H1 (cell line): Measurements from ENCODE around the gene HOXB9.

Source experiments
- CHD1 ChIP-seq: IDR thresholded peaks from 2 replicates; pipeline ENCODE4 v1.6.1; 2012; ENCODE audit warnings: low read depth, low read length, improper control_type of control experiment
- EGR1 ChIP-seq: IDR thresholded peaks from 2 replicates; pipeline ENCODE4 v1.6.1; 2011; ENCODE audit warnings: low read depth, low read length, borderline replicate concordance
- GABPA ChIP-seq: IDR thresholded peaks from 2 replicates; pipeline ENCODE4 v1.6.1; 2011; ENCODE audit warnings: mild to moderate bottlenecking, low read length, moderate library complexity, borderline replicate concordance; ENCODE audit not compliant: insufficient read depth
- GTF2F1 ChIP-seq: IDR thresholded peaks from 2 replicates; pipeline ENCODE4 v1.6.1; 2012; ENCODE audit warnings: low read depth, low read length, improper control_type of control experiment, borderline replicate concordance
- POLR2A ChIP-seq, 2 experiments: IDR thresholded peaks; 1 replicate in 1 of 2; 2 replicates in 1 of 2; pipeline ENCODE4 v1.6.1; 2011; ENCODE audit warnings: low read depth in 2 of 2, low read length in 2 of 2, mild to moderate bottlenecking in 2 of 2; ENCODE audit errors: control extremely low read depth in 1 of 2
- POLR2AphosphoS5 ChIP-seq: IDR thresholded peaks from 2 replicates; pipeline ENCODE4 v1.6.1; 2011; ENCODE audit warnings: low read depth, low read length
- RFX5 ChIP-seq: IDR thresholded peaks from 2 replicates; pipeline ENCODE4 v1.6.1; 2011; ENCODE audit warnings: low read depth, low read length, improper control_type of control experiment, borderline replicate concordance
- RNF2 ChIP-seq: fragments of 200-900, 300-1000 bp; sonication (generic); IDR thresholded peaks from 2 replicates; pipeline ENCODE4 v1.7.1; 2016; ENCODE audit warnings: borderline replicate concordance, low read depth, mild to moderate bottlenecking, antibody characterized with exemption, low read length; ENCODE audit not compliant: poor library complexity, severe bottlenecking; ENCODE audit errors: missing control alignments
- RXRA ChIP-seq: IDR thresholded peaks from 2 replicates; pipeline ENCODE4 v1.6.1; 2011; ENCODE audit warnings: low read depth, mild to moderate bottlenecking, low read length, moderate library complexity; ENCODE audit not compliant: insufficient read depth
- SIN3A ChIP-seq, 2 experiments: IDR thresholded peaks in 1 of 2; conservative IDR thresholded peaks in 1 of 2; 2 replicates each; pipeline ENCODE4 v1.6.1; 2011 to 2012; ENCODE audit warnings: low read length in 2 of 2, improper control_type of control experiment in 1 of 2, low read depth in 1 of 2, mild to moderate bottlenecking in 1 of 2
- SP2 ChIP-seq: IDR thresholded peaks from 2 replicates; pipeline ENCODE4 v1.6.1; 2012; ENCODE audit warnings: mild to moderate bottlenecking, low read length, inconsistent platforms
- TF ChIP-seq, protein P1 (sequence below), 3 experiments: IDR thresholded peaks; 1 replicate in 2 of 3; 2 replicates in 1 of 3; pipeline versions ENCODE4 v1.5.1 to v1.6.1; 2011; ENCODE audit warnings: low read length in 3 of 3, mild to moderate bottlenecking in 3 of 3, inconsistent platforms in 2 of 3, low read depth in 1 of 3, moderate library complexity in 1 of 3; ENCODE audit not compliant: insufficient read depth in 1 of 3; ENCODE audit errors: control extremely low read depth in 1 of 3
- TF ChIP-seq, protein P2 (sequence below): IDR thresholded peaks from 2 replicates; pipeline ENCODE4 v1.6.1; 2012; ENCODE audit warnings: low read length, inconsistent platforms
- TF ChIP-seq, protein P3 (sequence below): IDR thresholded peaks from 2 replicates; pipeline ENCODE4 v1.6.1; 2012; ENCODE audit warnings: inconsistent platforms

DNA sequence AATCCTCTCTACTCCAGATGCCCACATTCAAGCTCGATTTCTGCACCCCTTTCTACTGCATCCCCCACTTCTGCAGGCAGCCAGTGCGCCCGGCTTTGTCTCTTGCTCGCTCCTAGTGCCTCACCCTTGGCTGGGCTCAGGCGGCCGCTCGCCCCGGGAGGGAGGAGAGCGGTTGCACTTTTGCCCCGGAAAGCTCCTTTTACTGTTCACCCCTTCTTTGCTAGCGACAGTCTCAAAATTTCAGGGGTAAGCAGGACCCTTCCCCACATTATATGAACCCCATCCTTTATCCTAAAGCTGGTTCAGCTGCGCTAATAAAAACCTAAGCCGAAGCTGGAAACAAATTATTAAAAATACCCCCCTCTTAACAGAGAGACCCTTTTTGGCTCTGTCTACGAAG, 33.6 kb downstream of the HOXB9 start:
- TF ChIP-seq POLR2A (IDR thresholded peaks at IDR 0.05; ENCODE audit: control extremely low read depth in 1 of 2, low read depth in 2 of 2, low read length in 2 of 2) (no peak), RXRA (no peak), SP2 (no peak), CHD1 (no peak), RNF2 (peak; percentile 53), GTF2F1 (no peak), SIN3A (conservative IDR thresholded peaks at IDR 0.05 in 1 of 2, IDR thresholded peaks at IDR 0.05 in 1 of 2; ENCODE audit: low read depth in 1 of 2, low read length in 2 of 2) (no peak), POLR2AphosphoS5 (no peak), RFX5 (no peak), GABPA (no peak), EGR1 (no peak)
- TF ChIP-seq, protein P1, sequence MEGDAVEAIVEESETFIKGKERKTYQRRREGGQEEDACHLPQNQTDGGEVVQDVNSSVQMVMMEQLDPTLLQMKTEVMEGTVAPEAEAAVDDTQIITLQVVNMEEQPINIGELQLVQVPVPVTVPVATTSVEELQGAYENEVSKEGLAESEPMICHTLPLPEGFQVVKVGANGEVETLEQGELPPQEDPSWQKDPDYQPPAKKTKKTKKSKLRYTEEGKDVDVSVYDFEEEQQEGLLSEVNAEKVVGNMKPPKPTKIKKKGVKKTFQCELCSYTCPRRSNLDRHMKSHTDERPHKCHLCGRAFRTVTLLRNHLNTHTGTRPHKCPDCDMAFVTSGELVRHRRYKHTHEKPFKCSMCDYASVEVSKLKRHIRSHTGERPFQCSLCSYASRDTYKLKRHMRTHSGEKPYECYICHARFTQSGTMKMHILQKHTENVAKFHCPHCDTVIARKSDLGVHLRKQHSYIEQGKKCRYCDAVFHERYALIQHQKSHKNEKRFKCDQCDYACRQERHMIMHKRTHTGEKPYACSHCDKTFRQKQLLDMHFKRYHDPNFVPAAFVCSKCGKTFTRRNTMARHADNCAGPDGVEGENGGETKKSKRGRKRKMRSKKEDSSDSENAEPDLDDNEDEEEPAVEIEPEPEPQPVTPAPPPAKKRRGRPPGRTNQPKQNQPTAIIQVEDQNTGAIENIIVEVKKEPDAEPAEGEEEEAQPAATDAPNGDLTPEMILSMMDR (IDR thresholded peaks at IDR 0.05; ENCODE audit: control extremely low read depth in 1 of 3, insufficient read depth in 1 of 3, low read depth in 1 of 3, low read length in 3 of 3), result no peak
- TF ChIP-seq, protein P2, sequence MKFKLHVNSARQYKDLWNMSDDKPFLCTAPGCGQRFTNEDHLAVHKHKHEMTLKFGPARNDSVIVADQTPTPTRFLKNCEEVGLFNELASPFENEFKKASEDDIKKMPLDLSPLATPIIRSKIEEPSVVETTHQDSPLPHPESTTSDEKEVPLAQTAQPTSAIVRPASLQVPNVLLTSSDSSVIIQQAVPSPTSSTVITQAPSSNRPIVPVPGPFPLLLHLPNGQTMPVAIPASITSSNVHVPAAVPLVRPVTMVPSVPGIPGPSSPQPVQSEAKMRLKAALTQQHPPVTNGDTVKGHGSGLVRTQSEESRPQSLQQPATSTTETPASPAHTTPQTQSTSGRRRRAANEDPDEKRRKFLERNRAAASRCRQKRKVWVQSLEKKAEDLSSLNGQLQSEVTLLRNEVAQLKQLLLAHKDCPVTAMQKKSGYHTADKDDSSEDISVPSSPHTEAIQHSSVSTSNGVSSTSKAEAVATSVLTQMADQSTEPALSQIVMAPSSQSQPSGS, result no peak
- TF ChIP-seq, protein P3, sequence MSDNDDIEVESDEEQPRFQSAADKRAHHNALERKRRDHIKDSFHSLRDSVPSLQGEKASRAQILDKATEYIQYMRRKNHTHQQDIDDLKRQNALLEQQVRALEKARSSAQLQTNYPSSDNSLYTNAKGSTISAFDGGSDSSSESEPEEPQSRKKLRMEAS, result no peak
